Fibroblast of lung (primary cell): ENCODE data around the gene MRPS34. TPM values are rescaled to one million over a fixed set of nuclear protein-coding genes. Genes with fewer than 3 reads are reported as not detected.

Experiments used
- DNase-seq, 2 donors: peaks; one replicate each; pipeline versions ENCODE4 v3.0.0 to v3.0.0-alpha.2; 2010; ENCODE audit warnings: low read depth in 2 of 2
- H2AFZ ChIP-seq: 2 replicates; pipeline ENCODE4 v1.5.1; 2012; ENCODE audit warnings: low read length, control low read depth, inconsistent platforms
- H3K27ac ChIP-seq: 2 replicates; pipeline ENCODE4 v1.5.1; 2011; ENCODE audit warnings: low read length, control low read depth; ENCODE audit not compliant: insufficient read depth
- H3K27me3 ChIP-seq: 2 replicates; pipeline ENCODE4 v1.5.1; 2011; ENCODE audit warnings: mild to moderate bottlenecking, low read length; ENCODE audit not compliant: control insufficient read depth, insufficient read depth
- H3K36me3 ChIP-seq: 2 replicates; pipeline ENCODE4 v1.5.1; 2011; ENCODE audit warnings: low read length; ENCODE audit not compliant: control insufficient read depth, insufficient read depth
- H3K4me1 ChIP-seq: 2 replicates; pipeline ENCODE4 v1.5.1; 2011; ENCODE audit warnings: low read length; ENCODE audit not compliant: control insufficient read depth, insufficient read depth; ENCODE audit errors: extremely low read depth
- H3K4me2 ChIP-seq: 2 replicates; pipeline ENCODE4 v1.5.1; 2011; ENCODE audit warnings: low read length, control low read depth; ENCODE audit not compliant: insufficient read depth; ENCODE audit errors: extremely low read depth
- H3K4me3 ChIP-seq, 4 experiments: fragments of 200-600 bp in 1 of 4; sonication (generic) in 1 of 4; replicated peaks in 1 of 4; 2 replicates each; pipeline ENCODE4 v1.5.1; 2011 to 2016; ENCODE audit warnings: low read length in 4 of 4, low read depth in 3 of 4, mild to moderate bottlenecking in 3 of 4, control low read depth in 2 of 4, inconsistent platforms in 1 of 4, mixed read lengths in 1 of 4; ENCODE audit not compliant: insufficient read depth in 1 of 4; ENCODE audit errors: control extremely low read depth in 1 of 4
- H3K79me2 ChIP-seq: 2 replicates; pipeline ENCODE4 v1.5.1; 2012; ENCODE audit warnings: mild to moderate bottlenecking, low read length, inconsistent platforms; ENCODE audit not compliant: control insufficient read depth, insufficient read depth
- H3K9ac ChIP-seq: 2 replicates; pipeline ENCODE4 v1.5.1; 2011; ENCODE audit warnings: mild to moderate bottlenecking, low read length, control low read depth; ENCODE audit not compliant: insufficient read depth
- H3K9me3 ChIP-seq: 2 replicates; pipeline ENCODE4 v1.5.1; 2012; ENCODE audit warnings: low read depth, low read length; ENCODE audit not compliant: control insufficient read depth, insufficient read depth
- H4K20me1 ChIP-seq: 2 replicates; pipeline ENCODE4 v1.5.1; 2011; ENCODE audit warnings: low read length; ENCODE audit not compliant: control insufficient read depth, insufficient read depth; ENCODE audit errors: extremely low read depth
- EZH2 ChIP-seq: IDR thresholded peaks from 2 replicates; pipeline ENCODE4 v1.5.1; 2012; ENCODE audit warnings: low read length, control low read depth, mild to moderate bottlenecking; ENCODE audit errors: missing control alignments
- polyA plus RNA-seq, 2 donors: library from polyadenylated mRNA; depleted of rRNA in 1 of 2; stranded (reverse) in 1 of 2; unstranded in 1 of 2; fragments of >200 nt; gene quantifications; 2 replicates each; pipeline ENCODE4 v1.2.1, GENCODE V29; 2011 to 2012; ENCODE audit warnings: missing spikeins in 1 of 2
- total RNA-seq: library from RNA; depleted of rRNA; stranded (reverse); fragments of >200 nt; gene quantifications from 2 replicates; pipeline ENCODE4 v1.2.1, GENCODE V29; 2014
- TF ChIP-seq, protein P1 (sequence below), 2 donors: IDR thresholded peaks in 1 of 2; conservative IDR thresholded peaks in 1 of 2; 1 replicate in 1 of 2; 2 replicates in 1 of 2; pipeline ENCODE4 v1.5.1; 2011 to 2012; ENCODE audit warnings: low read length in 2 of 2, control low read depth in 1 of 2, inconsistent platforms in 1 of 2, low read depth in 1 of 2, mild to moderate bottlenecking in 1 of 2

Gene MRPS34
- total and polyA plus RNA-seq, 2 donors (not counting 1 experiment from before 2014, with no cell fraction given) = 40.1 to 74.3 TPM

DNA sequence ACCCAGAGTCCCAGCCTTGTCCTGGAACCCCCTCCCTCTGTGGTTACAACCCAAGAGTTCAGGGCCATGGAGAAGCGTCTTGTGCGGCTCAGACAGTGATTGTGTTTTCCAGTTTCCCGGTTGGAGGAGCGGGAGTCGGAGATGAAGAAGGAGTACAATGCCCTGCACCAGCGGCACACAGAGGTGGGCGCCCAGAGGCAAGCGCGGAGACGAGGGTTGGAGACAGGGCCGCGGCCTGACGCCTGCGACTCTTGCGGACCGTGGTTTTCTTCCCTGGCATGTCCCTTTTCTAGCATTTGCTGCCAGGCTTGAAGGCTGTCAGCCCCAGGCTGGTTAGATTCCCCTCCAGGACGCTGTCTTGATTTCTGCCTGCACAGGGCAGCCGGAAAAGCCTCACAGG lies 43.9 kb downstream of the MRPS34 start:
- no peak for DNase-seq
- H3K9me3 ChIP-seq = no peaks in the 10 kb centered on the region
- H3K27ac ChIP-seq = no peak overlapping the region
- H2AFZ ChIP-seq = no peak overlapping the region
- TF ChIP-seq, protein P1, sequence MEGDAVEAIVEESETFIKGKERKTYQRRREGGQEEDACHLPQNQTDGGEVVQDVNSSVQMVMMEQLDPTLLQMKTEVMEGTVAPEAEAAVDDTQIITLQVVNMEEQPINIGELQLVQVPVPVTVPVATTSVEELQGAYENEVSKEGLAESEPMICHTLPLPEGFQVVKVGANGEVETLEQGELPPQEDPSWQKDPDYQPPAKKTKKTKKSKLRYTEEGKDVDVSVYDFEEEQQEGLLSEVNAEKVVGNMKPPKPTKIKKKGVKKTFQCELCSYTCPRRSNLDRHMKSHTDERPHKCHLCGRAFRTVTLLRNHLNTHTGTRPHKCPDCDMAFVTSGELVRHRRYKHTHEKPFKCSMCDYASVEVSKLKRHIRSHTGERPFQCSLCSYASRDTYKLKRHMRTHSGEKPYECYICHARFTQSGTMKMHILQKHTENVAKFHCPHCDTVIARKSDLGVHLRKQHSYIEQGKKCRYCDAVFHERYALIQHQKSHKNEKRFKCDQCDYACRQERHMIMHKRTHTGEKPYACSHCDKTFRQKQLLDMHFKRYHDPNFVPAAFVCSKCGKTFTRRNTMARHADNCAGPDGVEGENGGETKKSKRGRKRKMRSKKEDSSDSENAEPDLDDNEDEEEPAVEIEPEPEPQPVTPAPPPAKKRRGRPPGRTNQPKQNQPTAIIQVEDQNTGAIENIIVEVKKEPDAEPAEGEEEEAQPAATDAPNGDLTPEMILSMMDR (conservative IDR thresholded peaks at IDR 0.05 in 1 of 2, IDR thresholded peaks at IDR 0.05 in 1 of 2; ENCODE audit: low read depth in 1 of 2, low read length in 2 of 2) = no peak
- no peak for TF ChIP-seq EZH2
- H3K4me2 ChIP-seq = no peak overlapping the region
- no peak overlapping the region for H3K4me3 ChIP-seq
- H3K79me2 ChIP-seq = peaks cover 13% of the 10 kb centered on the region
- H3K36me3 ChIP-seq = peaks cover 31% of the 10 kb centered on the region
- H3K4me1 ChIP-seq = no peaks in the 10 kb centered on the region
- H3K27me3 ChIP-seq = no peaks in the 10 kb centered on the region
- H3K9ac ChIP-seq = no peak overlapping the region
- H4K20me1 ChIP-seq = no peaks in the 10 kb centered on the region

DNA sequence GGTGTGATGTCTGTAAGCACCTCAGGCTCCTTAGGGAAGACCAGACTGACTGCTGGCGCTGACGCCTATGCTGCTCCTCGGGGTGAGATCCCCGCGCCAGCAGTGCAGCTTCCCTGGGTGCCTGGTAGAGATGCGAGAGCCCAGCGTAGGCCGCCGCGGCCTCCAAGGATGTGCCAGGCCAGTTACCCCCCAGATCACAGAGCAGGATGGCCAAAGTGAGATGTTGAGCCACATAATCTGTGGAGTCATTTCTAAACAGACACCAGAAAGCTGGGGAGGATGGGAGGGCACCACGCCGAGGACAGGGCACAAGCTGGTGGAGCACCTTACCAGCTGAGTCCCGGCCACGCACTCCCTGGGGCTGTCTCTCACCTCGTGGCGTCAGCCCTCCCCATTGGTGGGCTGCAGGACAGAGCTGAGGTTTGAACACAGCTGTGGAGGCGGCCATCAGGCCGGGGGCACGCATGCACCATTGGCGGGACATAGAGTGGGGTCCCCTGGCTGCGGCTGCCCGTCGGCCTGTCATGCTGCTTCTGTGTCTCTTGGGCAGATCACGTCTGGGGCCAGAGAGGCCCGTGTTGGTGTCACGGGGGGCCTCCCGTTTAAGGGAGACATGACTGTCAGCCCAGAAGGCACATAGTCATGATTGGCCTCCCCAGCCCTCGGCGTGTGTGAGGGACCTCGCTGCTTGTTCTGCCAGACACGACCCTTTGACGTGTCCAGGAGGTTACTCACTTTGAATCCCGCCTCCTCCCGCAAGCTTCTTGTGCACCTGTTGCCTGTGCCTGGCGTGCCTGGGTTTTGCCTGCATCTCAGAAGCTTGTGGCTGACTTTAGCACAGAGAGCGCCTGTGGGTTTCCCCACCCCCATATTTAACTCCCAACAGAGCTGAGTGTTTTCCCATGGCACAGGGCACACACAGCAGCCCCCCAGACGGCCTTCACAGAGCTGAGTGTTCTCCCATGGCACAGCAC lies 45.0 kb downstream of the MRPS34 start:
- Histone ChIP-seq H3K4me2 (no peak overlapping the region), H3K27ac (no peak overlapping the region), H3K4me1 (no peaks in the 10 kb centered on the region), H4K20me1 (no peaks in the 10 kb centered on the region), H3K9me3 (no peaks in the 10 kb centered on the region), H3K27me3 (no peaks in the 10 kb centered on the region), H3K4me3 (no peak overlapping the region), H3K9ac (no peak overlapping the region), H2AFZ (no peak overlapping the region), H3K79me2 (peaks cover 18% of the 10 kb centered on the region), H3K36me3 (peaks cover 25% of the 10 kb centered on the region)
- no peak for TF ChIP-seq EZH2
- TF ChIP-seq, protein P1 (conservative IDR thresholded peaks at IDR 0.05 in 1 of 2, IDR thresholded peaks at IDR 0.05 in 1 of 2; ENCODE audit: low read depth in 1 of 2, low read length in 2 of 2) = no peak
- no peak for DNase-seq

DNA sequence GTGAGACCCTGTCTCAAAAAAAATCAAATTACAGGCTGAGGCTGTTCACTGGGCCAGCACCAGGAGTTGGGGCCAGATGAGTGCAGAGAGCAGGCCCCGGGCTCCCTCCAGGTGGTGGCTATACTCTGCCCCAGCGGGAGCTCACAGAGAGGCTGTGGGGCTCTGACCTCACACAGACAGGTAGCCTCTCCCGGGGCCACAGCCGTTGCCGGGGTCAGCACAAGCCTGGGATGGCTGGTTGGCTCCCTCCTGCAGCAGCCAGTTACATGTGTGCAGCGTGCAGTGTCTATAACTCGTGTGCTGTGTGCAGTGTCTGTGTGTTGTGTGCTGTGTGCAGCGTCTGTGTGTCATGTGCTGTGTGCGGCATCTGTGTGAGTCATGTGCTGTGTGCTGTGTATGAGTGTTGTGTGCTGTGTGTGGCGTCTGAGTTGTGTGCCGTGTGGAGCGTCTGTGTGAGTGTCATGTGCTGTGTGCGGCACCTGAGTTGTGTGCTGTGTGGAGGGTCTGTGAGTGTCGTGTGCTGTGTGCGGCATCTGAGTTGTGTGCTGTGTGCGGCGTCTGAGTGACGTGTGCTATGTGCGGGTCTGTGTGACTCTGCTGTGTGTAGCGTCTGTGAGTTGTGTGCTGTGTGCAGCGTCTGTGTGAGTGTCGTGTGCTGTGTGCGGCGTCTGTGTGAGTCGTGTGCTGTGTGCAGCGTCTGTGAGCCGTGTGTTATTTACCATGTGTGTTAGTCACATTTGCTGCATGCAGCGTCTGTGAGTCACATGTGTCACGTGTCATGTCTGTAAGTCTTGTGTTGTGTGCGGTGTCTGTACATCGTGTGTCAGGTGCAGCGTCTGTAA lies 46.1 kb downstream of the MRPS34 start:
- TF ChIP-seq, protein P1 (conservative IDR thresholded peaks at IDR 0.05 in 1 of 2, IDR thresholded peaks at IDR 0.05 in 1 of 2; ENCODE audit: low read depth in 1 of 2, low read length in 2 of 2) = no peak
- no peak for TF ChIP-seq EZH2
- no peak overlapping the region for H3K9ac ChIP-seq
- H3K4me2 ChIP-seq = no peak overlapping the region
- DNase-seq = no peak
- no peak overlapping the region for H3K4me3 ChIP-seq
- no peaks in the 10 kb centered on the region for H4K20me1 ChIP-seq
- no peak overlapping the region for H3K27ac ChIP-seq
- no peak overlapping the region for H2AFZ ChIP-seq
- peaks cover 18% of the 10 kb centered on the region for H3K79me2 ChIP-seq
- no peaks in the 10 kb centered on the region for H3K27me3 ChIP-seq
- H3K4me1 ChIP-seq = no peaks in the 10 kb centered on the region
- H3K36me3 ChIP-seq = peaks cover 22% of the 10 kb centered on the region
- H3K9me3 ChIP-seq = no peaks in the 10 kb centered on the region
